GM23338 (cell line): ENCODE data around the gene PPFIA1. TPM values are rescaled to one million over a fixed set of nuclear protein-coding genes. Genes with fewer than 3 reads are reported as not detected.

Experiments
- ATAC-seq: fragments of 200-7000 bp; cut with Tn5 transposase; 3 replicates; pipeline ENCODE4 v1.9.1; 2020
- DNase-seq: peaks from one replicate; pipeline ENCODE4 v3.0.0-alpha.2; 2015; ENCODE audit warnings: low spot score
- H2AFZ ChIP-seq: fragments of 200-600 bp; sonication (generic); 2 replicates; pipeline ENCODE4 v1.8.0; 2016; ENCODE audit warnings: antibody characterized with exemption, mild to moderate bottlenecking, moderate library complexity
- H3F3A ChIP-seq: fragments of 200-600 bp; sonication (generic); replicated peaks from 2 replicates; pipeline ENCODE4 v1.8.0; 2017; ENCODE audit warnings: antibody characterized with exemption, mixed run types, low read depth
- H3K27ac ChIP-seq: fragments of 200-600 bp; sonication (generic); 2 replicates; pipeline ENCODE4 v1.6.1; 2016; ENCODE audit warnings: low read depth
- H3K27me3 ChIP-seq: fragments of 200-600 bp; sonication (generic); 2 replicates; pipeline ENCODE4 v1.8.0; 2016; ENCODE audit warnings: mild to moderate bottlenecking, mixed run types, moderate library complexity; ENCODE audit not compliant: insufficient read depth
- H3K36me3 ChIP-seq: fragments of 200-600 bp; sonication (generic); 2 replicates; pipeline ENCODE4 v1.8.0; 2016; ENCODE audit warnings: mild to moderate bottlenecking; ENCODE audit not compliant: insufficient read depth
- H3K4me1 ChIP-seq: fragments of 200-600 bp; sonication (generic); 2 replicates; pipeline ENCODE4 v1.8.0; 2016; ENCODE audit warnings: mild to moderate bottlenecking, moderate library complexity; ENCODE audit not compliant: insufficient read depth
- H3K4me2 ChIP-seq: fragments of 200-600 bp; sonication (generic); 2 replicates; pipeline ENCODE4 v1.7.1; 2017; ENCODE audit warnings: mixed run types
- H3K4me3 ChIP-seq: fragments of 200-600 bp; sonication (generic); 2 replicates; pipeline ENCODE4 v1.6.1; 2016; ENCODE audit warnings: mixed run types
- H3K79me2 ChIP-seq: fragments of 200-600 bp; sonication (generic); replicated peaks from 2 replicates; pipeline ENCODE4 v1.8.0; 2017; ENCODE audit warnings: mild to moderate bottlenecking; ENCODE audit not compliant: insufficient read depth
- H3K9me2 ChIP-seq: fragments of 200-600 bp; sonication (generic); 2 replicates; pipeline ENCODE4 v1.8.0; 2017; ENCODE audit not compliant: insufficient read depth
- H4K20me1 ChIP-seq: fragments of 200-600 bp; sonication (generic); replicated peaks from 2 replicates; pipeline ENCODE4 v1.8.0; 2017; ENCODE audit warnings: mild to moderate bottlenecking; ENCODE audit not compliant: insufficient read depth
- H3K27ac Mint-ChIP-seq: 2 replicates; pipeline ENCODE4 v1.8.0; 2020; ENCODE audit warnings: inconsistent platforms, mild to moderate bottlenecking, moderate library complexity, mixed read lengths
- H3K27me3 Mint-ChIP-seq: 3 replicates; pipeline ENCODE4 v1.8.0; 2022; ENCODE audit warnings: low read depth, mild to moderate bottlenecking, moderate library complexity, mixed read lengths, inconsistent platforms; ENCODE audit not compliant: insufficient read depth, poor library complexity
- H3K36me3 Mint-ChIP-seq: 3 replicates; pipeline ENCODE4 v1.8.0; 2021; ENCODE audit warnings: low read depth, mild to moderate bottlenecking, inconsistent platforms, moderate library complexity, mixed read lengths
- H3K4me1 Mint-ChIP-seq: 3 replicates; pipeline ENCODE4 v1.8.0; 2020; ENCODE audit warnings: mild to moderate bottlenecking, inconsistent platforms, mixed read lengths
- H3K4me3 Mint-ChIP-seq: 3 replicates; pipeline ENCODE4 v1.8.0; 2021; ENCODE audit warnings: moderate library complexity, mild to moderate bottlenecking, inconsistent platforms, mixed read lengths
- H3K9me3 Mint-ChIP-seq: 3 replicates; pipeline ENCODE4 v1.8.0; 2020; ENCODE audit warnings: moderate library complexity, mild to moderate bottlenecking, inconsistent platforms, mixed read lengths
- CREB1 ChIP-seq: fragments of 250-450 bp; sonication (Bioruptor Pico); IDR thresholded peaks from 2 replicates; pipeline ENCODE4 v1.5.0; 2020; ENCODE audit warnings: low read depth, mild to moderate bottlenecking, moderate library complexity
- CTCF ChIP-seq, 2 experiments: fragments of 200-600 bp in 1 of 2; sonication (generic) in 1 of 2; conservative IDR thresholded peaks; 2 replicates each; pipeline versions ENCODE4 v1.5.1 to v1.6.1; 2016 to 2017; ENCODE audit warnings: antibody characterized with exemption in 2 of 2, low read depth in 2 of 2, mild to moderate bottlenecking in 2 of 2, moderate library complexity in 1 of 2
- EZH2 ChIP-seq: fragments of 200-600 bp; sonication (generic); IDR thresholded peaks from one replicate; pipeline ENCODE4 v1.8.0; 2017; ENCODE audit warnings: antibody characterized with exemption, mild to moderate bottlenecking, low read depth; ENCODE audit not compliant: unreplicated experiment
- EZH2phosphoT487 ChIP-seq: fragments of 200-600 bp; sonication (generic); IDR thresholded peaks from one replicate; pipeline ENCODE4 v1.8.1; 2018; ENCODE audit warnings: antibody characterized with exemption; ENCODE audit not compliant: unreplicated experiment
- POLR2AphosphoS5 ChIP-seq: IDR thresholded peaks from 2 replicates; pipeline ENCODE4 v1.6.1; 2016; ENCODE audit warnings: antibody characterized with exemption, low read depth
- STAT1 ChIP-seq: IDR thresholded peaks from one replicate; pipeline ENCODE4 v1.6.1; 2016; ENCODE audit warnings: antibody characterized with exemption; ENCODE audit not compliant: unreplicated experiment
- ZNF331 ChIP-seq: fragments of 250-450 bp; sonication (Bioruptor Pico); IDR thresholded peaks from 2 replicates; pipeline ENCODE4 v1.5.0; 2020; ENCODE audit warnings: low read depth, mild to moderate bottlenecking, moderate library complexity
- ZNF462 ChIP-seq: fragments of 250-450 bp; sonication (Bioruptor Pico); IDR thresholded peaks from 2 replicates; pipeline ENCODE4 v1.5.0; 2020; ENCODE audit warnings: mild to moderate bottlenecking, moderate library complexity
- polyA plus RNA-seq: library from polyadenylated mRNA; unstranded; fragments of >200 nt; fragmentation: Nextera tagmentation; extraction: Ambion mirVana; gene quantifications from 2 replicates; pipeline ENCODE4 v1.2.1, GENCODE V29; 2016
- total RNA-seq: library from RNA; depleted of rRNA; stranded (reverse); fragments of >200 nt; shearing (Covaris generic); gene quantifications from 2 replicates; pipeline ENCODE4 v1.2.3, GENCODE V29; 2014

The PPFIA1 gene
- total and polyA plus RNA-seq, 2 experiments from 2014 or later = 41.7 to 62.0 TPM

DNA sequence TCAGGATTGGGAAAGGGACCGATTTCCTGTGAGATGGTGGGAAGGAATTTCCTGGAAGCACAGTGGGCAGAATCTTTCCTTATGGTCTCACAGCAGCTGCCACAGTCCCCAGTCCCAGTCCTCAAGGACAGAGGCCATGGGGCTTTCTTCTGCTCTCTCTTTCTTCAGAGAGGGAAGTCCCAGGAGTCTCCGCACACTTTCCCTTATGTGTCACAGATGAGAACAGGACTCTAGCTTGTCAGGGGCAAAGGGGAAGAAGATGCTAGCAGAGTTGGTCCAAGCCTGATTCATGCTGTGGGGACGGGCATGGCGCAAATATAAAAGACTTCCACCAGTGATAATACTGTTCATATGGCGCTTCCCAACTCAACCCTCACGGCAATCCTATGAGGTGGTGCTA is 7.5 kb upstream of the PPFIA1 start (continued):
- TF ChIP-seq ZNF462 (CRISPR knock-in tag) = no peak
- TF ChIP-seq CREB1 (CRISPR knock-in tag) = no peak
- no peak for TF ChIP-seq EZH2
- TF ChIP-seq EZH2phosphoT487 = no peak

DNA sequence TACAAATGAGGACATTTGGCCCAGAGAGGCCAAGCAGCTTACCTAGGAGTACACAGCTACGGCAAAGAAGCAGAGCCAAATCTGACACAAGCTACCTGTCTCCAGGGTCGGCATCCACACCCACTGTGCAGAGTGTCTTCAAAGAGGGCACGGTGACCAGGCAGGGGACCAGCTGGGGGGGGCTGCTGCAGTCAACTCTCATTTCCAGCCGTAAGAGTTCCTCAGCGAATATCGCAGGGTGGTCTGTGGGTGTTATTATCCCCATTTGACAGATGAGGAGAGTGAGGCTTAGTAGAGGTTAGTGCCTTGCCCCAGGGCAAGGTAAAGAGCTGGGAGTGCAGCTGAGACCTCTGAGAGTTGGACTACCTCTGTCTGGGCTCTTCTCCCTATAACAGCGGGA is 7.1 kb upstream of the PPFIA1 start:
- no peak overlapping the region for H2AFZ ChIP-seq
- H3K9me3 Mint-ChIP-seq = no peaks in the 10 kb centered on the region
- H4K20me1 ChIP-seq = no peaks in the 10 kb centered on the region
- no peaks in the 10 kb centered on the region for H3K79me2 ChIP-seq
- no peaks in the 10 kb centered on the region for H3K36me3 ChIP-seq
- no peak overlapping the region for H3K27ac ChIP-seq
- H3K4me3 Mint-ChIP-seq = no peak overlapping the region
- DNase-seq (no peak), ATAC-seq (no peak)
- peaks cover 3% of the 10 kb centered on the region for H3K27me3 Mint-ChIP-seq
- no peaks in the 10 kb centered on the region for H3F3A ChIP-seq
- H3K4me2 ChIP-seq = no peak overlapping the region
- no peak overlapping the region for H3K4me3 ChIP-seq
- H3K36me3 Mint-ChIP-seq = no peaks in the 10 kb centered on the region
- no peaks in the 10 kb centered on the region for H3K9me2 ChIP-seq
- H3K4me1 ChIP-seq = no peaks in the 10 kb centered on the region
- H3K27ac Mint-ChIP-seq = no peak overlapping the region
- no peaks in the 10 kb centered on the region for H3K27me3 ChIP-seq
- peaks cover 3% of the 10 kb centered on the region; the same call in 2 of the 3 replicates for H3K4me1 Mint-ChIP-seq
- TF ChIP-seq ZNF462 (CRISPR knock-in tag) (no peak), POLR2AphosphoS5 (no peak), EZH2phosphoT487 (no peak), ZNF331 (no peak), CTCF (conservative IDR thresholded peaks at IDR 0.05; ENCODE audit: low read depth in 2 of 2) (no peak), STAT1 (no peak)
